ENCODE results near the gene SMPD3.

The SMPD3 gene

GRCh38 chr16:68379472-68380347 is 68.6 kb downstream of the SMPD3 start:
- no peak for DNase-seq

GRCh38 chr16:68378436-68379415 is 69.6 kb downstream of the SMPD3 start:
- no peak for DNase-seq

- DNase-seq, result no peak
Measured at GRCh38 chr16:68377667-68378393, 70.5 kb downstream of the SMPD3 start.

- DNase-seq, result no peak
Measured at GRCh38 chr16:68377221-68377620, 71.1 kb downstream of the SMPD3 start.

- DNase-seq, result no peak
Measured at GRCh38 chr16:68376590-68376989, 71.7 kb downstream of the SMPD3 start.

GRCh38 chr16:68375801-68376536 is 72.3 kb downstream of the SMPD3 start:
- DNase-seq, result no peak

GRCh38 chr16:68374961-68375660 is 73.2 kb downstream of the SMPD3 start:
- DNase-seq, result no peak

GRCh38 chr16:68374246-68374805 is 74.0 kb downstream of the SMPD3 start:
- no peak for DNase-seq

GRCh38 chr16:68373528-68374245 is 74.6 kb downstream of the SMPD3 start:
- no peak for DNase-seq

- no peak for DNase-seq
Measured at GRCh38 chr16:68372806-68373205, 75.5 kb downstream of the SMPD3 start.

- DNase-seq, result no peak
Measured at GRCh38 chr16:68372381-68372720, 76.0 kb downstream of the SMPD3 start.

GRCh38 chr16:68371706-68372380 is 76.5 kb downstream of the SMPD3 start:
- no peak for DNase-seq

GRCh38 chr16:68371276-68371651 is 77.0 kb downstream of the SMPD3 start:
- DNase-seq, result no peak

- peak; percentile 74 for DNase-seq
Measured at GRCh38 chr16:68370581-68371275, 77.6 kb downstream of the SMPD3 start.

GRCh38 chr16:68369697-68370580 is 78.4 kb downstream of the SMPD3 start:
- DNase-seq, result peak; percentile 76

- no peak for DNase-seq
Measured at GRCh38 chr16:68369168-68369567, 79.1 kb downstream of the SMPD3 start.

- DNase-seq, result no peak
Measured at GRCh38 chr16:68368301-68368888, 79.9 kb downstream of the SMPD3 start.

GRCh38 chr16:68367891-68368290 is 80.4 kb downstream of the SMPD3 start:
- DNase-seq, result no peak

All from activated CD8-positive, alpha-beta memory T cell treated with anti-CD3 and anti-CD28 coated beads for 24 hours (primary cell).